Sigmoid colon (tissue), 7 donors: ENCODE measurements around the gene SLC51B. TPM values are rescaled to one million over a fixed set of nuclear protein-coding genes. Genes with fewer than 3 reads are reported as not detected.

Experiments used
- DNase-seq: peaks from one replicate; pipeline ENCODE4 v3.0.0-alpha.2; 2019
- H3K27ac ChIP-seq, 4 donors: fragments of 200-600 bp; sonication (generic); one replicate each; pipeline ENCODE4 v1.5.1; 2016 to 2019; ENCODE audit warnings: mild to moderate bottlenecking in 1 of 4
- H3K27me3 ChIP-seq, 3 donors: fragments of 200-600 bp; sonication (generic); one replicate each; pipeline ENCODE4 v1.5.1; 2019; ENCODE audit warnings: mild to moderate bottlenecking in 1 of 3
- H3K36me3 ChIP-seq, 4 donors: fragments of 200-600 bp; sonication (generic); one replicate each; pipeline ENCODE4 v1.5.1; 2016 to 2019
- H3K4me1 ChIP-seq, 4 donors: fragments of 200-600 bp; sonication (generic); one replicate each; pipeline ENCODE4 v1.5.1; 2017 to 2019
- H3K4me3 ChIP-seq, 4 donors: fragments of 200-600 bp; sonication (generic); one replicate each; pipeline ENCODE4 v1.5.1; 2017 to 2019; ENCODE audit warnings: mild to moderate bottlenecking in 2 of 4, moderate library complexity in 1 of 4
- H3K9me3 ChIP-seq, 4 donors: fragments of 200-600 bp in 3 of 4; sonication (generic) in 3 of 4; one replicate each; pipeline versions ENCODE4 v1.5.1 to v1.6.1; 2013 to 2019
- CTCF ChIP-seq, 4 experiments: fragments of 450-650 bp in 3 of 4; fragments of 200-600 bp in 1 of 4; IDR thresholded peaks; one replicate each; pipeline ENCODE4 v1.5.1; 2016 to 2019; ENCODE audit warnings: antibody characterized with exemption in 4 of 4, mild to moderate bottlenecking in 3 of 4, moderate library complexity in 2 of 4
- EP300 ChIP-seq, 4 donors: sonication (generic); formaldehyde crosslinking; IDR thresholded peaks; one replicate each; pipeline ENCODE4 v1.6.1; 2017; ENCODE audit warnings: antibody characterized with exemption in 4 of 4
- POLR2A ChIP-seq, 2 donors: fragments of 450-650 bp; IDR thresholded peaks; one replicate each; pipeline ENCODE4 v1.6.1; 2016; ENCODE audit warnings: antibody characterized with exemption in 2 of 2, mild to moderate bottlenecking in 2 of 2, moderate library complexity in 2 of 2
- POLR2AphosphoS5 ChIP-seq, 4 donors: sonication (generic); formaldehyde crosslinking; IDR thresholded peaks; one replicate each; pipeline ENCODE4 v1.6.1; 2017; ENCODE audit warnings: antibody characterized with exemption in 4 of 4
- WGBS, 2 donors: extraction: QIAGEN DNeasy Blood & Tissue Kit; methylation state at CpG; one replicate each; pipeline ENCODE4 v1.1.7; 2013; 5-methylcytosine and 5-hydroxymethylcytosine counted together
- intact Hi-C: fragments of 100-400 bp; cut with DNase I; formaldehyde crosslinking; loops from one replicate; pipeline ENCODE4 v1.15.1; 2023
- polyA plus RNA-seq, 3 donors: library from polyadenylated mRNA; stranded (reverse); fragments of 200-250 nt; gene quantifications; one replicate each; pipeline ENCODE4 v1.2.3, GENCODE V29; 2013
- total RNA-seq, 4 donors: library from RNA; depleted of rRNA; stranded (reverse); fragments of >200 nt; gene quantifications; one replicate each; pipeline ENCODE4 v1.1.0, GENCODE V29; 2016
- donor health status: healthy with polysubstance abuse.
- donor health status: Bipolar disorder and iron deficiency.
- donor health status: healthy.

Gene SLC51B
- total and polyA plus RNA-seq, 7 donors: 76.3 to 92.5 (median 77.0) TPM; not detected in 4

GRCh38 chr15:65032801-65033537, 12.2 kb upstream of the SLC51B start:
- peaks cover 0 to 23% (median 17%) of the 10 kb centered on the region in 4 donors for H3K4me1 ChIP-seq
- no peak overlapping the region for H3K4me3 ChIP-seq
- DNase-seq: peak; percentile 74
- H3K27me3 ChIP-seq: no peaks in the 10 kb centered on the region
- TF ChIP-seq EP300 (IDR thresholded peaks at IDR 0.05): no peak
- TF ChIP-seq CTCF (IDR thresholded peaks at IDR 0.05): peak; percentile 54 to 68 (median 58)
- H3K36me3 ChIP-seq: no peaks in the 10 kb centered on the region
- H3K27ac ChIP-seq: peak overlapping the region in 1 of 4 donors; percentile 15
- WGBS, 2 donors: 16 to 31% methylated on average over 13 of the region's 13 CpGs
- intact Hi-C loops: loop anchor here (2.0 kb wide), 2 partner anchors 50 to 68 kb away; no protein-coding TSS in a partner anchor
- H3K9me3 ChIP-seq: no peaks in the 10 kb centered on the region

DNA sequence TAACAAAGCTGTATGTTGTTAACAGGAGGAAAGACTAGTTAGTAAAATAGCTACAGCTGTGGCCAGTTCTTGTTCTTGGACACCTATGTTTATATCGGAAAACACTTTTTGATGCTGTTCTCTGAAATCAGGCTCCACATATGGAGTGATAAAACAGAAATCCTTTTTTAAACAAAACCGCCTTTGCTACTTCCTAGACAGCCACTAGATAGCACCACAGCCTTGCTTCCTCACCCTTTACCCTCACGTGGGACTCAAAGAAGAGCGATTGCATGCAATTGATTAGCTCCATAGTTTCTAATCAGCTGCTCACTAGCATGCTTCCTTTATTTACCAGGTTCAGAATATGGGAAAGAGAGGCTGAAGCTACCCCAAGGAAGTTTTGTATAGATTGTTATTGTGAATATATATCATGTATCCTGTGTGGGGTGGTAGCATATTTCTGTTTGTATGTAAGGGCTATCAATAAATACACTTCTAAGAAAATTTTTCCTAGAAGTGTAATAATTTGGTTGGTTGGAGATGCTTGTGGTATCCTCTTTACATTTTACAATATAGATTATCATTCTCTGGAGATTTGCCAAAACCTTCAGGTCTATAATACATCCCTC, 11.4 kb upstream of the SLC51B start:
- Histone ChIP-seq H3K36me3 (no peaks in the 10 kb centered on the region), H3K27ac (peak overlapping the region in 1 of 4 donors; percentile 15), H3K4me3 (no peak overlapping the region), H3K4me1 (peaks cover 0 to 15% (median 10%) of the 10 kb centered on the region in 4 donors), H3K27me3 (no peaks in the 10 kb centered on the region), H3K9me3 (no peaks in the 10 kb centered on the region)
- intact Hi-C loops: loop anchor here (2.0 kb wide), 2 partner anchors 49 to 67 kb away; no protein-coding TSS in a partner anchor
- WGBS, 2 donors: 3 to 9% methylated on average over 4 of the region's 4 CpGs
- TF ChIP-seq POLR2A (IDR thresholded peaks at IDR 0.05): no peak
- TF ChIP-seq EP300 (IDR thresholded peaks at IDR 0.05): no peak
- peak in 3 of 4 experiments; percentile 18 to 43 (median 40) for TF ChIP-seq CTCF (IDR thresholded peaks at IDR 0.05)
- no peak for DNase-seq

DNA sequence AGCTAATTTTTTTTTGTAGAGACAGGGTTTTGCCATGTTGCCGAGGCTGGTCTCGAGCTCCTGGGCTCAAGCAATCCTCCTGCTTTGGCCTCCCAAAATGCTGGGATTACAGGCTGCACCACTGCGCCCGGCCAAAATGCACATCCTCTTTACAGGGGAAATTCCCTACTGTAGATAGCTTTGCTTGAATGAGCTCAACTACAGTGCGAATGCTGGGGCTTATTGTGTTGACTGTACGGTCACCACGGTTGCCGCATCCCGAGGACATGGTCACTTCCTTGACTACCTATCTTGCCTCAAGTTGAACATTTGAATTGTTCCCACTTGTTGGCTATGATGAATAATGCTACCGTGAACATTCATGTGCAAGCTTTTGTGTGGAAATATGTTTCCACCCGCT, 10.5 kb upstream of the SLC51B start:
- TF ChIP-seq EP300 (IDR thresholded peaks at IDR 0.05): no peak
- TF ChIP-seq POLR2AphosphoS5 (IDR thresholded peaks at IDR 0.05): no peak
- TF ChIP-seq POLR2A (IDR thresholded peaks at IDR 0.05): no peak
- no peak for TF ChIP-seq CTCF (IDR thresholded peaks at IDR 0.05)

DNA sequence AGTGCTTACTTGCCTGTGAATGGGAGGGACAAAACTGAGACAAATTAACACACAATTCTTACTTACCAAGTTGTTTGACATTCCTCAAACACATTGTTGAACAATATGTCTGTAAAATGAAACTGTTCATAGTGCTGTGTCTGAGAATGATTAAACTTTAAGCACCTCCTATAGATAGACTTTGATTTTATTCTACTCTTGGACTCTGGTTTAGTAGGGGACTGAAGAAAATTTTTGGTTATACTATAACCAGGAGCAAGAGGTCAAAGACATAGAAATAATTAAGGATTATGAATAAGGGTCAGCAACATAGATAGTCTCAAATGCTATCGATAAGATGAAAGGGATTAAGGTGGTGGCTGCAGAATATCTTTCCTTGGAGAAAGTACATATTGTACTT, 7.9 kb upstream of the SLC51B start:
- WGBS, 2 donors: 23 to 71% methylated on average over 1 of the region's 1 CpG
- TF ChIP-seq EP300 (IDR thresholded peaks at IDR 0.05) (no peak), CTCF (IDR thresholded peaks at IDR 0.05) (no peak), POLR2A (IDR thresholded peaks at IDR 0.05) (no peak)
- no peak for DNase-seq

More for the DNA sequence above, 10.5 kb upstream of the SLC51B start:
- Histone ChIP-seq H3K27me3 (no peaks in the 10 kb centered on the region), H3K9me3 (no peaks in the 10 kb centered on the region), H3K4me1 (peaks cover 0 to 12% (median 9%) of the 10 kb centered on the region in 4 donors), H3K4me3 (no peak overlapping the region), H3K36me3 (no peaks in the 10 kb centered on the region), H3K27ac (no peak overlapping the region)
- 91 to 92% methylated on average over 11 of the region's 11 CpGs for WGBS, 2 donors
- intact Hi-C loops: no loop called here
- no peak for DNase-seq

More for the DNA sequence above, 7.9 kb upstream of the SLC51B start:
- Histone ChIP-seq H3K4me1 (peaks cover 0 to 12% (median 9%) of the 10 kb centered on the region in 4 donors), H3K4me3 (no peak overlapping the region), H3K27me3 (no peaks in the 10 kb centered on the region), H3K36me3 (no peaks in the 10 kb centered on the region), H3K27ac (no peak overlapping the region), H3K9me3 (no peaks in the 10 kb centered on the region)
- intact Hi-C loops: no loop called here
